Karpas-422 (cell line): ENCODE measurements around the gene FPR2. TPM values are rescaled to one million over a fixed set of nuclear protein-coding genes. Genes with fewer than 3 reads are reported as not detected.

Source experiments
- DNase-seq: peaks from one replicate; pipeline ENCODE4 v3.0.0-alpha.2; 2015
- H2AFZ ChIP-seq: fragments of 200-600 bp; sonication (generic); 2 replicates; pipeline ENCODE4 v1.6.1; 2014; ENCODE audit warnings: antibody characterized with exemption, low read length, mixed read lengths
- H3K27ac ChIP-seq: fragments of 200-600 bp; sonication (generic); 2 replicates; pipeline ENCODE4 v1.5.1; 2014; ENCODE audit warnings: mild to moderate bottlenecking, low read length, moderate library complexity
- H3K27me3 ChIP-seq: fragments of 200-600 bp; sonication (generic); 2 replicates; pipeline ENCODE4 v1.6.1; 2014; ENCODE audit warnings: low read length, mixed read lengths
- H3K36me3 ChIP-seq: fragments of 200-600 bp; sonication (generic); 2 replicates; pipeline ENCODE4 v1.6.1; 2014; ENCODE audit warnings: low read length, mixed read lengths; ENCODE audit not compliant: insufficient read depth
- H3K4me1 ChIP-seq: fragments of 200-600 bp; sonication (generic); 2 replicates; pipeline ENCODE4 v1.6.1; 2014; ENCODE audit warnings: mild to moderate bottlenecking, low read length, mixed read lengths
- H3K4me2 ChIP-seq: fragments of 200-600 bp; sonication (generic); 2 replicates; pipeline ENCODE4 v1.6.1; 2014; ENCODE audit warnings: low read length, low read depth, mild to moderate bottlenecking; ENCODE audit not compliant: poor library complexity, severe bottlenecking
- H3K4me3 ChIP-seq: fragments of 200-600 bp; sonication (generic); 2 replicates; pipeline ENCODE4 v1.5.1; 2014; ENCODE audit warnings: mild to moderate bottlenecking, antibody characterized with exemption, low read length, mixed read lengths
- H3K79me2 ChIP-seq: fragments of 200-600 bp; sonication (generic); 2 replicates; pipeline ENCODE4 v1.6.1; 2014; ENCODE audit warnings: mild to moderate bottlenecking, low read length, mixed read lengths
- H3K9ac ChIP-seq: fragments of 200-600 bp; sonication (generic); 2 replicates; pipeline ENCODE4 v1.6.0; 2014; ENCODE audit warnings: low read length
- H3K9me2 ChIP-seq: fragments of 200-600 bp; sonication (generic), shearing (Covaris generic); replicated peaks from 2 replicates; pipeline ENCODE4 v1.6.0; 2014; ENCODE audit warnings: mild to moderate bottlenecking, low read length, moderate library complexity; ENCODE audit not compliant: insufficient read depth
- H3K9me3 ChIP-seq: fragments of 300-700, 200-600 bp; sonication (generic); 2 replicates; pipeline ENCODE4 v1.6.1; 2014; ENCODE audit warnings: low read length, mixed read lengths
- H4K20me1 ChIP-seq: fragments of 200-600 bp; sonication (generic); 2 replicates; pipeline ENCODE4 v1.6.1; 2014; ENCODE audit warnings: mild to moderate bottlenecking, antibody characterized with exemption, low read length, low read depth; ENCODE audit not compliant: insufficient read depth
- total RNA-seq: library from RNA; depleted of rRNA; stranded (reverse); fragments of >200 nt; shearing (Covaris generic); gene quantifications from 2 replicates; pipeline ENCODE4 v1.2.3, GENCODE V29; 2014; ENCODE audit warnings: low replicate concordance

Gene FPR2
- total RNA-seq, 1 experiment from 2014 or later = 7.9 TPM

DNA sequence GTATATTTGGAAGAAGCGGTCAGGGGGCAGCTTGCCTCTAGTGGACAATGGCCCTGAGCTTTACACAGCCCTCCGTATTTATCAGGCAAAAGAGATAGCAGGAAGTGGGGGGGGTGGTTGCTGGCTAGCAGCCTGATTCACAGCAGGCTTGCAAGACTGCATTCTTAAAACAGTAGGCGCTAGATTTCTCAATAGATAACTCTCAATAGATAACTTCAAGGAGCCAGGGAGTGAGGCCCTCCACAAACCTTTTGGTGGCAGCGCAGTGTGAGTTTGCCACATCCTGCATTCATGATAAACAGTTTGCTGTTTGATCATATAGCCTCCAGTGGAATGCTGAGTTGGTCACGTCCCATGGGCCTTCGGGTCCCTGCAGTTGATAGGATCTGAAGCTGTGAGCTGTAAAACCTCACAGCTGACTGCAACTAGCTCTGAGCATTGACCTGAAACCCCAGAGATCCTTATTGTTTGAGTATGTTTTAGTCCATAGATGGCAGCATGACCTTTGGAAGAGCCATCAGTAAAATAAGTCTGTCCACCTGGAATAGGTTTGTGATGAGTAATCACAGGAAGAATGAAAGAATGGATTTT lies 46.2 kb downstream of the FPR2 start:
- Histone ChIP-seq H3K9me2 (no peaks in the 10 kb centered on the region), H2AFZ (no peak overlapping the region), H3K4me3 (no peak overlapping the region), H3K9ac (no peak overlapping the region), H4K20me1 (no peaks in the 10 kb centered on the region), H3K27me3 (no peaks in the 10 kb centered on the region), H3K4me2 (no peak overlapping the region), H3K79me2 (no peaks in the 10 kb centered on the region), H3K4me1 (peaks cover 9% of the 10 kb centered on the region), H3K27ac (no peak overlapping the region), H3K9me3 (no peaks in the 10 kb centered on the region), H3K36me3 (no peaks in the 10 kb centered on the region)
- DNase-seq = no peak

GRCh38 chr19:51807925-51808324 lies 46.9 kb downstream of the FPR2 start:
- H3K79me2 ChIP-seq = no peaks in the 10 kb centered on the region
- no peaks in the 10 kb centered on the region for H3K9me3 ChIP-seq
- H3K9me2 ChIP-seq = no peaks in the 10 kb centered on the region
- H3K36me3 ChIP-seq = no peaks in the 10 kb centered on the region
- H3K27ac ChIP-seq = no peak overlapping the region
- H3K9ac ChIP-seq = no peak overlapping the region
- no peak overlapping the region for H2AFZ ChIP-seq
- no peaks in the 10 kb centered on the region for H4K20me1 ChIP-seq
- no peak for DNase-seq
- H3K4me1 ChIP-seq = peaks cover 9% of the 10 kb centered on the region
- H3K4me2 ChIP-seq = no peak overlapping the region
- H3K27me3 ChIP-seq = no peaks in the 10 kb centered on the region
- H3K4me3 ChIP-seq = no peak overlapping the region

DNA sequence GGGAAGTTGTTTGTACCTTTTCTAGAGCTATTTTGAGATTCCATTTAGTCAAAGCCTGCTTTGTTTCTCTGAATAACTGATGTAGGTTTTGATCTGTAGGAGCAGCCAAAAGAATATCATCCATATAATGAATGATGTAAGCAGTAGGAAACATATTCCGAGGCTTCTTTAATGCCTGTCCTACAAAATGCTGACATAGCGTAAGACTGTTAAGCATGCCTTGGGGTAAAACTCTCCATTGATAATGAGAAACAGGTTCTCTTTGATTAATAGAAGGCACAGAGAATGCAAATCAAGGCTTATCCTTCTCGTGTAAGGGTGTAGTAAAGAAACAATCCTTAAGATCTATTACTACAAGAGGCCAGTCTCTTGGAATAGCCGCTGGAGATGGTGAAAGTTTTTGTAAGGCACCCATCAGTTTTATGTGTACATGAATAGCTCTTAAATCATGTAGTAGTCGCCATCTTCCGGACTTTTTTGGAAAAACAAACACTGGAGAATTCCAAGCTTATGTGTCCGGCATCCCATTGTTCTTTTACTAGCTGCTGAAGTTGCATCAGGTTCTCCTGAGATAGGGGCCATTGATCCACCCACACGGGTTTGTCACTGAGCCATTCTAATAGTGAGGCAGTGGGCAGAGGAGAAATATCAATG lies 47.5 kb downstream of the FPR2 start:
- H3K4me1 ChIP-seq = peaks cover 9% of the 10 kb centered on the region
- H3K9me2 ChIP-seq = no peaks in the 10 kb centered on the region
- H3K27ac ChIP-seq = no peak overlapping the region
- H3K36me3 ChIP-seq = no peaks in the 10 kb centered on the region
- H3K79me2 ChIP-seq = no peaks in the 10 kb centered on the region
- no peak overlapping the region for H2AFZ ChIP-seq
- no peak for DNase-seq
- H3K9me3 ChIP-seq = no peaks in the 10 kb centered on the region
- H3K4me2 ChIP-seq = no peak overlapping the region
- H3K4me3 ChIP-seq = no peak overlapping the region
- no peak overlapping the region for H3K9ac ChIP-seq
- no peaks in the 10 kb centered on the region for H3K27me3 ChIP-seq
- no peaks in the 10 kb centered on the region for H4K20me1 ChIP-seq

DNA sequence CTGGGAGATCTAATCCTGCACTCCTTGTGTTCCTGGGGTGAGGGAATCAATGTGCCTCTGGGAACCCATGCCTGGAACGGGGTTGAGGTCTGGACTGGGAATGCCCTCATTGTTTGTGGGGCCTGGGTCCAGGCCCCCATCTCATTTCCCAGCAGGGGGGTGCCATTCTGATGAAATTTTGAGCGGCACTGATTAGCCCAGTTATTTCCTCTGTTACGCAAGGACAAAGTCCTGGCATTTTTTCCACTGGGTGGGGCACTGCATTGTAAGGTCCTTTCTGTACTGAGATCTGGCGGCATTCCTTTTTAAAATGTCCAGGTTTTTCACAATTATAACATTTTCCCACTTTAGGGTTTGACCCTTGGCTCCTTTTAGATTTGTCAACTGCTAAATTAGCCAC lies 48.8 kb downstream of the FPR2 start:
- no peaks in the 10 kb centered on the region for H3K9me2 ChIP-seq
- no peak overlapping the region for H3K27ac ChIP-seq
- H3K4me3 ChIP-seq = no peak overlapping the region
- H2AFZ ChIP-seq = no peak overlapping the region
- H3K9ac ChIP-seq = no peak overlapping the region
- no peaks in the 10 kb centered on the region for H3K9me3 ChIP-seq
- H3K79me2 ChIP-seq = no peaks in the 10 kb centered on the region
- H3K36me3 ChIP-seq = no peaks in the 10 kb centered on the region
- H3K27me3 ChIP-seq = no peaks in the 10 kb centered on the region
- H4K20me1 ChIP-seq = no peaks in the 10 kb centered on the region
- no peak for DNase-seq
- H3K4me1 ChIP-seq = 0 out of 2 replicates have a peak, but pooled peaks cover 4% of the 10 kb centered on the region
- no peak overlapping the region for H3K4me2 ChIP-seq

DNA sequence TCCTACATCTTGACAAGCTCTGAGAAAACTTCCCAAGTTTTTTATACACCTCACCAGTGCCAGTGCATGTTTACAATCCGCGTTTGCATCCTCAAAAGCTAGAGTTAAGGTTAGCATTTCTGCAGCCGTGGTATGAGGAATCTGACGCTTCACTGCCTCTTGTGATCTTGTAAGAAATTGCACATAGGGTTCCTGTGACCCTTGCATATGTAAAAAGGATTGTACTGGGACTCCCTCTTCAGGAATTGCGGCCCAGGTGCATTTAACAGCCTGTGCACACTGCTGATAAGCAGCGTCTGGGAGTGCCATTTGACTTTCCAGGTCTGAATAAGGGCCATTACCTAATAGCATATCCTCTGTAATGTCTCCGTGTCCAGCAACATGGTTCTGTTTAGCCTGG lies 49.2 kb downstream of the FPR2 start:
- H3K4me1 ChIP-seq = 0 out of 2 replicates have a peak, but pooled peaks cover 4% of the 10 kb centered on the region
- DNase-seq = peak; percentile 76
- no peaks in the 10 kb centered on the region for H3K27me3 ChIP-seq
- H3K4me3 ChIP-seq = no peak overlapping the region
- no peaks in the 10 kb centered on the region for H3K79me2 ChIP-seq
- no peaks in the 10 kb centered on the region for H3K9me2 ChIP-seq
- no peak overlapping the region for H3K4me2 ChIP-seq
- H3K9ac ChIP-seq = no peak overlapping the region
- no peaks in the 10 kb centered on the region for H4K20me1 ChIP-seq
- H2AFZ ChIP-seq = no peak overlapping the region
- no peaks in the 10 kb centered on the region for H3K36me3 ChIP-seq
- H3K27ac ChIP-seq = no peak overlapping the region
- H3K9me3 ChIP-seq = no peaks in the 10 kb centered on the region

DNA sequence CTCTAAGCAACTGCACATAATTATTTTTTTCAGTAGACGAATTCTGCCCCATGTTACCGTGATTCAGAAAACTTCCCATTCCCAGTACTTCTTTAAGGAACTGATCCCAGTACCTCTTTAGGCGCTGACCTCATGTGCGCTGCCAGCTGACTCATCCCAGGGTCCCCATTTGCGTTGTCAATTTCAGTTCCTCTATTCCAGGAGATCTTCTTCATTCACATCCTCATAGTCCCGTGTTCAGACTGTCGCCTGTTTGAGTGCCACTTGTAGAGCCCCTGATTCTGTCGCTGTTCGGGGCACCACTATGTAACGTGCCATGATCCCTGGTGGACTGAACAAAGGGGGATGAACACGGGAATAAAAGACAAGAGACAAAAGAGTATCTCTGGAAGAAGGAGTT lies 50.4 kb downstream of the FPR2 start:
- H2AFZ ChIP-seq = no peak overlapping the region
- H3K9me3 ChIP-seq = no peaks in the 10 kb centered on the region
- no peaks in the 10 kb centered on the region for H3K36me3 ChIP-seq
- H4K20me1 ChIP-seq = no peaks in the 10 kb centered on the region
- 0 out of 2 replicates have a peak, but pooled peaks cover 4% of the 10 kb centered on the region for H3K4me1 ChIP-seq
- no peak overlapping the region for H3K27ac ChIP-seq
- H3K79me2 ChIP-seq = no peaks in the 10 kb centered on the region
- no peak overlapping the region for H3K4me3 ChIP-seq
- no peaks in the 10 kb centered on the region for H3K27me3 ChIP-seq
- no peak overlapping the region for H3K4me2 ChIP-seq
- H3K9me2 ChIP-seq = no peaks in the 10 kb centered on the region
- no peak overlapping the region for H3K9ac ChIP-seq
- peak; percentile 51 for DNase-seq

- Histone ChIP-seq H3K79me2 (no peaks in the 10 kb centered on the region), H3K9ac (no peak overlapping the region), H3K36me3 (no peaks in the 10 kb centered on the region), H3K9me2 (no peaks in the 10 kb centered on the region), H3K4me3 (no peak overlapping the region), H2AFZ (no peak overlapping the region), H4K20me1 (no peaks in the 10 kb centered on the region), H3K27me3 (0 out of 2 replicates have a peak, but pooled peaks cover 7% of the 10 kb centered on the region), H3K4me2 (no peak overlapping the region), H3K27ac (no peak overlapping the region), H3K4me1 (0 out of 2 replicates have a peak, but pooled peaks cover 4% of the 10 kb centered on the region), H3K9me3 (no peaks in the 10 kb centered on the region)
- DNase-seq = no peak
These were observed 54.1 kb downstream of the FPR2 start for GRCh38 chr19:51815043-51815442.

DNA sequence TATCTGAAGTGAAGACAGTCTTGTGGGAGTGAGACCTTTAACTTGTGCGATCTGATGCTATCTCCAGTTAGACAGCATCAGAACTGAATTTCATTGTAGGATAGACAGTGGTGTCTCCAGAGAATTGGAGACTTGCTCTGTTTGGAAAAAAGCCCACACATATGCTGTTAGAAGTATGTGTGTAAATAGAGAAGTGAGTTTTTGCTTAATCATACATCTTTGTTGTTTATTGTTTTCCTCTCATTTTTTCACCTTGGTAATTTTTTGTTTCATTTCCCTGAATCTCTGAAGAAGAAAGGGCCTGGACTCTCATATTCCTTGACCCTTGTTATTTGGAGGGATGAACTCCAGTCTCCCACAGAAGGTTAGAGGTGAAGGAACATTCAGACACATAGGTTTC lies 55.7 kb downstream of the FPR2 start:
- H3K4me1 ChIP-seq = no peaks in the 10 kb centered on the region
- 0 out of 2 replicates have a peak, but pooled peaks cover 7% of the 10 kb centered on the region for H3K27me3 ChIP-seq
- H3K9ac ChIP-seq = no peak overlapping the region
- H3K4me3 ChIP-seq = no peak overlapping the region
- H3K4me2 ChIP-seq = no peak overlapping the region
- no peak overlapping the region for H3K27ac ChIP-seq
- H2AFZ ChIP-seq = no peak overlapping the region
- no peaks in the 10 kb centered on the region for H3K36me3 ChIP-seq
- no peaks in the 10 kb centered on the region for H4K20me1 ChIP-seq
- no peaks in the 10 kb centered on the region for H3K79me2 ChIP-seq
- no peaks in the 10 kb centered on the region for H3K9me3 ChIP-seq
- DNase-seq = no peak
- no peaks in the 10 kb centered on the region for H3K9me2 ChIP-seq
